GM18909 (cell line): ENCODE measurements around the gene APBA3.

Experiments used
- ATAC-seq: cut with Tn5 transposase; IDR thresholded peaks from one replicate; pipeline ENCODE4 v1.9.1; 2021; ENCODE audit warnings: mild to moderate bottlenecking; ENCODE audit not compliant: unreplicated experiment, poor library complexity

Gene APBA3

DNA sequence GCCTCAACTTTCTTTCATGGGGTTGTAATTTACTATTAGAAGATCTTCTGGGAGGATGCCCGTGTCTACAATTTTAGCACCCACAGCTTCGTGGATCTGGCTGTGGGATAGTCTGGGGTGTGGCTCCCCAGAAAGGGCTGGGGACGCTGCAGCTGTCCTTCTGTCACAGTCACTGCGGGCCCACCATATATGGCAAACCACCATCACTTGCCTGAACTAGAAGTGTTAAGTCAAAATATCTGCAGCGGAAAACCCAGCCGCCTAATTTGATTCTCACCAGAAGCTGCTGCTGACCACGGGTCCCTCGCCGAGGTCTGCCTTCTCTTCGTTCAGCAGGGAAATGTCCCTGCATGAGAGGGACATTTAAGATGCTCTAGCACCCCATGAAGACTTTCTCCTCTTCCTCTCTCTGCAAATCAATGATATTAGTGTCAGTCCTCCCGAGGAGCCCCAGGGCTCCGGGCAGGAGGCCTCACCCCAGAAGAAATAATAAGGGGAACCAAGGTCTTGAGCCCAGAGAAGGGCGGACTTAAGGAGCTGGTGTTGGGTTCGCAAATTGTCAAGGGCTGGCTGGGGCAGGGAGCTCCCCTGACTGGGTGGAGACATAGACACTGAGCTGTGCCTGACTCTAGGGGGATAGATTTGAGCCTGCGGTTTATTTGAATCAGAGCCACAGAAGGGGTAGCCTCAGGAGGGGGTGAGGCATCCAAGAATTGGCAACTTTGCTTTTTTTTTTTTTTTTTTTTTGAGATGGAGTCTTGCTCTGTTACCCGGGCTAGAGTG is 27.7 kb upstream of the APBA3 start:
- no peak for ATAC-seq

DNA sequence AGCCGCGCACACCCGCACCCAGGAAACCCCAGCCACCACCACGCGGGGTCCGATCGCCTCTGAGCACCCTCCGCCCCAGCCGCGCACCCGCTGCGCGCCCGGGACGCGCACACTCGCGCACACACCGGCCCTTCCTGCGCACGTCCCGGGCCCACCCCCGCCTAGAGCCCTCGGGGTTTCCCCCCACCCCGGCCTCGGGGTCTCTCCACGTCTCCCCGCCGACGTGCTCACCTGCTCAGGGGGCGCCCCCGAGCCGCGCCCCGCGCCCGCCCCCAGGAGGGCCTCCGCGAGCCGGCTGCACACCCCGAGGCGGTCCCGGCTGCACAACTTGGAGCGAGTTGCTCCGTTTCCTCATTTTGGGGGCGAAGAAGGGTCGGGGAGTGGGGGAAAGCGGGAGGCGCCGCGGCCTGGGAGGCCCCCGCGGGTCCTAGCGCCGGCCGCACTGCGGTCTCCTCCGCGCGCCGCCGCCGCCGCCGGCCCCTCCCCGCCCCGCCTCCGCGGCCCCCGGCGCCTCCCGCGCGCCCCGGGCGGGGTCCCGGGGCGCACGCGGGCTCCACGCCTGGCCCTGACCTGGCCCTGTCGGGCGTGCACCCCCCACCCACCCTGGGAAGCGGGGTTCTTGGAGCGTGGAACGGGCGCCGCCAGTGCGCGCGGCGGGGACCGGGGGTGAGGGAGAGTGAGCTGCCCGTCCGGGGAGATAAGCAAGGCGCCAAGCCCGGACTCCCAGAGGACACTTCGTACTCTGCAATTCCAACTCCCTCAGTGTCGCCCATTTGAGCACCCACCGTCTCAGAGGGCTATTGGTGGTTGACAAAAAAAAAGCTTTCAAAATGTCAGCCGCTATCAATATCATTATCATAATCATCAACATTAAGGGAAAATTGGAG is 24.7 kb upstream of the APBA3 start, which contains the start of gene MATK:
TSS of gene MATK (minus strand) at position 444 of the 887 bp plus-strand sequence. CDS start 1,246 bp downstream, outside the sequence.
- no peak for ATAC-seq

DNA sequence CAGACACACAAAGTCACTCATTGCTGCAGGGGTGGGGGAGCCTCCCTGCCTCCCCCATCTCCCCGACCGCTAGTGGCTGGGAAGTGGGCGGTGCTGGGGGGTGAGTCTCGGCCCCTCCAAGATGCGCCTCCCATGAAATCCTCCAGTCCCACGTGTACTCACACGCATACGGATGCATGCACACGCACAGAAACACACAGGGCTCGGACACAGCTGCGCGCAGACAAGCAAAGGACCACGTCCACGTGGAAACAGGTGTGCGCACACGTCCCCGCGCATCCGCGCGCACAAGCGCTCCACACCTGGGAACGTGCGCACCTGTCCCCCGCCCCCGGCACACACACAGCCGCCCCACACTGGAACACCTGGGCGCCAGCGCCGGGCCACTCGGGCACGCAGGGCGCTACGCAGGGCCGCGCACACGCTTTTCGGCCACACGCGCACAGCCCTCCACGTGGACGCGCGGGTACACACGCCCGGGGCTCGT is 24.0 kb upstream of the APBA3 start:
- ATAC-seq, result no peak

DNA sequence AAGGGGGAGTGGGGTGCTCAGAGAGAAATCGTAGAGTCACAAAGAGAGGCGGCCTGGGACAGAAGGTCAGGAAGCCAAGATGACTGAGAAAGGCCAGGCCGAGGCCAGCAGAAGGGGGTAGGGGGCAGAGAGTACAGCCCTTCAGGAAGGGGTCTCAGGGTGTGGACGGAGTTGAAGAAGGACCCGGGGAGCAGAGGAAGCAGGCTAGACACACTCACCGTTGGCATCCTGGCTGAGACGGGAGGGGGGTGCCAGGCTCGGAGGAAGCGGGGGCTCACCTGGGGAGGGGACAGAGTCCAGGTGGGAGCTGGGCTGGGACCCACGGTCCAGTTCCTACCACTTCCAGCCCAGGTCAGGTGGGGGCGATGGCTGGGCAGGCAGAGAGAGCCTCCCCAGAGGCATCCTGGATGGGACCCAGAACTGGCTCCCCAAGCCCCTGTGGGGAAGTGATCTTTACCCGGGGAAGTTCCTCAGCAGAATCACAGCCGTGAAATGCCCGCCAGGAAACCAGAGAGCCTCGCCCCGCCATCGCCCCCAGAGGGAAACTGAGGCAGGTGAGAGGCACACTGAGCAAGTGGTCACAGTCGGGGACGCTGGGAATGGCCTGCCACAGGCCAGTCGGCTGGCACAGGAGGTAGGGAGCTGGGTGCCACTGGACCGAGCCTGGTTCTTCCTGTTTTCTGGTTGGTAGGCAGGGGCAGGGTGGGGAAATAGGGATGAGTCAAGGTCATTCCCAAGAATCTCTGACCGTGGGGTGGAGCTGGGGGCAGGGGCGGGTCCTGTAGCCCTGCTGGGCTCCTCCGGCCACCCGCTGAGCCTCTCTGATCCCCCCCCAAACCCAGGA is 23.3 kb upstream of the APBA3 start:
- no peak for ATAC-seq

DNA sequence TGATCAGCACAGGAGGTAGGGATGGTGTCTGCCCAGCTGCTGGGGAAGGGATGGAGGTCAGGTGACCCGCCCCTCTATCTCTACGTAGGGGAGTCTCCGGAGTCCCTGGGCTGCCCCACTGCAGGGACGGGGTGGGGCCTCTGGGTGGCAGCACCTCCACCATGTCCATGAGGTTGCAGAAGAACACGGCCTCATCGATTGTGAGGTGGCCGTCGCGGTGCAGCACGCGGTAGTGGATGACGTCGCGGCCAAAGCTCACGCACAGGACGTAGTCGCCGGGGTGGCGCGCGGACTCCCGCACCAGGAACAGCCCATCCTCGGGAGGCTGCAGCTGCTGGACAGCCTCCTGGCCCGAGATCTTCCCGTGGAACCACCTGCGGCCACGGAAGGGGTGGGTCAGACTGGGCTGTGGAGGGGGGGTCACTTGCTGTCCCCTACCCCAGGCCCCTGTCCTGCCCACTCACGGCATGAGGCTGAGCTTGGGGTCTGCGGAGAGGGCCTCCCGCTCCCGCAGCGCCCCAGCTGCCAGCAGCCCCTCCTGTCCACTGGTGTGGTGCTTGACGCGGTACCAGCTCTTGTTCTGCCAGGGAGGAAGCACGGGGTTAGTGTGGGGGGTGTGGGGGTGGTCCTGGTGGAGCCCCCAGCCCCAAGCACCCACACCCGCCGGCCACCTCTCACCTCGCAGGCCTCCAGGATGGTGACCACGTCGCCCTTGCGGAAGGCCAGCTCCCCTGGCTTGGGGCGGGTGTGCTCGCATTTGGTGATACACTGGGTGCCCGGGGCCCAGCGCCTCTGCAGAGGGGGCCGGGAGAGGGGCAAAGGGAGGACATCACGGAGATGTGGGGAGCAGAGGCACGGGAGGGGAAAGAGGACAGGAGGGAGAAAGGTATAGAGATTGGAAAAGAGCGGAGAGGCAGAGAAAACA is 22.4 kb upstream of the APBA3 start:
- ATAC-seq, result no peak

DNA sequence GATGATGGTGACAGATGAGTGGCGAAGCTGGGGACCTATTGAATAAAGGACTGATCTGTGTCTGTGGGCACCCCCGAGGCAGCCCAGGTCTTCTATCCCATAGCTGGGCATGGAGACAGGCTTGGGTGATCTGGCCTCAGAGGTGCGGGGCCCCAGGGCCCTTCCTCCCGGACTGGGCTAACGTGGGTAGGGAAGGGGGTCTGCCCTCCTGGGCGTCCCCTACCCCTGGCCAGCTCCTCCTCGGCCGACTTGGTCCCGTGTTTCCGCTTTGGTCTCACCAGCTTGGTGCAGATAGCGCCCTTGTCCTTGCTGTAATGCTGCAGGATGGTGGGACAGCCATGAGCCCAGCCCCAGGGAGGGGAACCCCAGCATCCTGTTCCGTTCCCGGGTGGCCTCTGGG is 21.4 kb upstream of the APBA3 start:
- ATAC-seq, result no peak

DNA sequence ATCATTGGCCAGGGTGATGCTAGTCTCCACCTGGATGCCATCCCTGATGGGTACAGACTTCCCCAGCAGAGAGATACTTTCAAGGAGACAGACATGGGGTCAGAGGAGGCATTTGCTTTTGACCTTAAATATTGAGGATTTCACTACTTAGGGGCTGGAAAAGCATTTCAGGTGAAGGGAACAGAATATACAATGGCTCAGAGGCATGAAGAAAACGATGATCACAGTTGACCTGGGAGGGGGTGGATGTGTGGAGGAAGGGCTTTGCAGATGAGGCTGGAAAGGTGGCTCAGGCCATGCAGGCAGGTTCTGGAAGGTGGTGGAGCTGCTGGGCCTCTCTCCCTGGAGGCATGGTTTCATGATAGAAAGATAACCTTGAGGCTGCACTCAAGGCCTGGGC is 20.8 kb upstream of the APBA3 start:
- ATAC-seq, result no peak

DNA sequence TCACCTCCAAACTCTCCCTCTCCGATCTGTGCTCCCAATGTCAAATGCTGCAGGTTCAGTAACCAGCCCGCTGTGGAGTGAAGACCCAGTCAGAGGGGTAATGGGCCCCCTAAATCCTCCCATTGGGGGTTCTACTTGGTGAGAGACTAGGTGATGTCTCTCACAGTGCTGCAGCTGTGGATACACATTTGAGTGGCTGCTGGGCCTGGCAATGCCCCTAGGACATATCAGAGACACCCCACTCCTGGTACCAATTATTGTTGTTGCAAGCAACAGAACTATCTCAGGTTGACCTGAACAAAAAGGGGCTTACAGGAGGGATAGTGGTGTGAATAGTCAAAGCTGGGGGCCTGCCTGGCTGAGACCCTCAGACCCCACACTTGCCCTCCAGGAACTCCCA is 20.1 kb upstream of the APBA3 start:
- no peak for ATAC-seq

DNA sequence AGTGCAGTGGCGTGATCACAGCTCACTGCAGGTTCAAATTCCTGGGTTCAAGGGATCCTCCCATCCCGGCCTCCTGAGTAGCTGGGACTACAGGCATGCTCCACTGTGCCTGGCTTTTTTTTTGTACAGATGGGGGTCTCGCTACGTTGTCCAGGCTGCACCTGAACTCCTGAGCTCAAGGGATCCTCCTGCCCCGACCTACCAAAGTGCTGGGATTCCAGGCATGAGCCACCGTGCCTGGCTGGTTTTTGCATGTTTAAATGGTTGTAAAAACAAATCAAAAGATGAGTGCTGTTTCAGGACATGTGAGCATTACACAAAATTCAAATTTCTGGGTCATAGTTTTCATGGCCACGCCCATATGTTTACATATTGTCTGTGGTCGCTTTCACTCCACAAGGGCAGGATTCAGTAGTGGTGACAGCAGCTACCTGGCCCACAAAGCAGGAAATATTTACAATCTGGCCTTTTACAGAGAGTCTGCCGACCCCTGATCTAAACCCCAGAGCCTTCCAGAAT is 19.4 kb upstream of the APBA3 start:
- no peak for ATAC-seq

DNA sequence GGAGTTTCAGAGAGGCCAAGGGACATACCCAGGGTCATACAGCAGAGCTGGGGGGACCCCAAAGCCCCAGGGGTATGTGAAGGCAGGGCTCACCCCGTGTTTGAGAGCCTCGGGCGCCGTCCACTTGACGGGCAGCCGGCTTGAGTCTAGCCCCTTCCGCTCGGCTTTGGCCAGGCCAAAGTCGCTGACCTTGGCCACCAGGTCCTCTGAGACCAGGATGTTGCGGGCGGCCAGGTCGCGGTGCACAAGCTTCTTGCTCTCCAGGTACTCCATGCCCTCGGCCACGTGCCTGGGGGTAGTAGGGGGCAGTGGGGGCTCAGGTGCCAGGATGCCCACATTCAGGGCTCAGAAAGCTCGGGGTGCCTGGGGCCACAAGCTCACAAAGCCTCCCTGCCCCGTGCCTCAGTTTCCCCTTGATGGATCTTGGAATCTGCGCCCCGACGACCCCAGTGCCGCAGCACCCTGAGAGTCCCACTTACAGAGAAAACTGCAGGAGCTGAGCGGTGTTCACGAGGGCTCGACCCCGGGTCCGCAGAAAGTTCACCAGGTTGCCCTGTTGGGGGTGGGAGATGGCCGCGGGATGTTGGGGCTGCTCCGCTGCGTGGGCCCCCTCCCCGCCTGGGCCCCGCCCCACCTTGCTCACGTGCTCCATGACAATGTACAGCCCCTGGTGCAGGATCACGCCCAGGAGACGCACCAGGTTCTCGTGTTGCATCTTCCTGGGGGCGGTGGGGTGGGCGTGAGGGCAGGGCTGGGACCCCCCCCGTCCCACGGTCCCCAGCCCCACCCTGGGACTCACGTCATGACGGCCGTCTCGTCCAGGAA is 17.6 kb upstream of the APBA3 start:
- no peak for ATAC-seq

DNA sequence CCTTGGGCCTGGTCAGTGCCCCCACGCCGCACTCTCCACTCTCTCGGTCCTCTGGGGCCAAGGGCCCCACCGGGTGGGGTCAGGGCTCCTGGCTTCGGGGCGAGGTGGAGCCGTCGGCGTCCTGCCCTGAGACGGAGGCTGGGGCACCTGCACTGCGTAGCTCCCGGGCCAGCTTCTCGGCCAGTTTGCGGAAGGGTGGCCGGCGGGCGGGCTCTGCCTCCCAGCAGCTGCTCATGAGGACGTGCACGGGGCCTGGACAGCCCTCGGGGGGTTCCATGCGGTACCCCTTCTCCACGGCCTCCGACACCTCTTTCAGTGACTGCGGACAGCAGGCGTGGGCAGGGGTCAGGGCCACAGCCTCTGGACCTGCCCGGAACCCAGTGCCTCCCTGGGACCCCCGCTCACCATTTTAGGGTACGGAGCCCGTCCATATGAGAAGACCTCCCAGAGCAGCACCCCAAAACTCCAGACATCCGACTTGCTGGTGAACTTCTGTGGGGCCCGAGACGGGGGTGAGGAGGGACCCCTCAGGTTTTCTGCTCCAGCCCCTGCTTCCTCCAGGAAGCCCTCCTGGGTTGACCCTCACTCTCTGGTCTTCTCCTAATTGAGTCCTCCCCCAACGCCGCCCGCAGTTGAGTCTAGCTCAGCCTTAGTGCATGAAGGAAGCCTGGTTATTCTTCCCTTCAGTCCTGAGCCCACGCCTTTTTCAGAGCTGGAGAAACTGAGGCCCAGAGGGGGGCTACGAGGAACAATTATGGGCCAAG is 16.8 kb upstream of the APBA3 start:
- no peak for ATAC-seq

DNA sequence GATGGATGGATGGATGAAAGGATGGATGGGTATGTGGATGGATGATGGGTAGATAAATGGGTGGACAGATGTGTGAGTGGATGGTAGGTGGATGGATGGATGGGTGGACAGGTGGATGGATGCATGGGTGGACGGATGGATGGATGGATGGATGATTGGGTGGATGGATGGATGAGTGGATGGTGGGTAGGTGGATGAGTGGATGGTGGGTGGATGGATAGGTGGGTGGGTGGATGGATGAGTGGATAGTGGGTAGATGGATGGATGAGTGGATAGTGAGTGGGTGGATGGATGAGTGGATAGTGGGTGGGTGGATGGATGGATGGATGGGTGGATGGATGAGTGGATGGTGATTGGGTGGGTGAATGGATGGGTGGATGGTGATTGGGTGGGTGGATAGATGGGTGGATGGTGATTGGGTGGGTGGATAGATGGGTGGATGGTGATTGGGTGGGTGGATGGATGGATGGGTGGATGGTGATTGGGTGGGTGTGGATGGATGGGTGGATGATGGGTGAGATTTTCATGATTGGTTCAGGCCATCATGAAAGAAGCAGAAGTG is 15.1 kb upstream of the APBA3 start:
- ATAC-seq, result no peak

DNA sequence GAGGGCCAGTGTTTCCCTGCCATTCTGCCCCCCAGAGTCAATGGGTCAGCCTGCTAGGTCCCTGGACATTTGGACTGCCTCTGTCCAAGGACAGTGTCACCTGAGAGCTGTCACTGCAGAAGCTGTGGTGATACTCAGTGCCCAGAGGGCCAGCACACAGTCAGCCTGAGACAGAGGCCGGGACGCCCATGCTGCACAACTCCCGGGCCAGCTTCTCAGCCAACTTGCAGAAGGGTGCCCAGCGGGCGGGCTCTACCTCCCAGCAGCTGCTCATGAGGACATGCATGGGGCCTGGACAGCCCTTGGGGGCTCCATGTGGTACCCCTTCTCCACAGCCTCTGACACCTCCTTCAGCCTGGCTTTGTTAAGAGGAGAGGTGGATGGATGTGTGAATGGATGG is 14.3 kb upstream of the APBA3 start:
- ATAC-seq, result no peak

DNA sequence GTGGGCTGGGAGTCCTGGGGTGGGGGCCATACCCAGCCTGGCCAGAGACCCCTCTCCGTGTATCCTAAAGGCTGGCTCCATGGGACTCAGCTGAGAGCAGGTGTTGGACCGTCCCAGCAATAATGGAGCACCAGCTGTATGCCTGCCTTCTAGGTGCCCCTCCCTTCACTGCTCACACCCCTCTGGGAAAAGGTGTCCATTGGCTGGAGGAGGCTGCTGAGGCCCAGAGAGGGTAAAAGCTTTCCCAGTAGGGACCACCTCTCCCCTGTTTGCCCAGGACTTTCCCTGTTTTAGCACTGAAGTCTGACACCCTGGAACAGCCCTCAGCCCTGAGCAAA is 13.9 kb upstream of the APBA3 start:
- no peak for ATAC-seq

DNA sequence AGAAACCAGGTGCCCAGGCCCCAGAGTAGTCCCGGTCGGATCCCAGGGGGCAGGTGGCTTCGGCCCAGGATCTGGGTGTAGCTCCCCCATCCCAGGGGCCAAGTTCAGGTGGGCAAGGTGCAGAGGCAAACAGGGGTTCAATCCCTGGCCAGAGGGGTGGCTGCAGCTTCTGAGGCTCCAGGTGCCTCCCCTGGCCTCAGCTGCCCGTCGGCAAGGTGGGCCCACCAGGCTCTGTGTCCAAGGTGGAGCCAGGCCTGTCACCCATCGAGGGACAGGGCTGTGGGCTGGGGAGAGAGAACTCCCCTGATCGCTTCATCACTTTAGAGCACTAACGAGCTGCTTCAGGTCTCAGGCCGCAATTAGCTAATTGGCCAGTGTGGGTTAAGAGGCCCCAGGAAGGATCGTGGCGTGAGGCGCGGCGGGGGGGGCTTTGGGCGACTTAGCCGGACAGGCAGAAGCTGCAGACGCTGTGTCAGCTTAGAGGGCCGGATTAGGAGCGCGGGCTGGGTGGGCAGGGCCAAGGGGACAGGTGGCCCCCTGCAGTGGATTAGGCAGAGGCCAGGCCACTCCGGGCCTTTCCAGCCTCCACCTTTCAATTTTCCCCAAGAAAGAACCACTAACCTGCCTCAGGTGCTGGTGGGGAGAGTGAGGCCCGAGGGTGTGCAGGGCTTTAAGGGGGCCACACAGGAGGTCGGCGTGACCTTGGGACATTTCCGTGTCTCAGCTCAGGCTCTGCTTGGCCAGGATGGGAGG is 13.3 kb upstream of the APBA3 start:
- ATAC-seq, result no peak

DNA sequence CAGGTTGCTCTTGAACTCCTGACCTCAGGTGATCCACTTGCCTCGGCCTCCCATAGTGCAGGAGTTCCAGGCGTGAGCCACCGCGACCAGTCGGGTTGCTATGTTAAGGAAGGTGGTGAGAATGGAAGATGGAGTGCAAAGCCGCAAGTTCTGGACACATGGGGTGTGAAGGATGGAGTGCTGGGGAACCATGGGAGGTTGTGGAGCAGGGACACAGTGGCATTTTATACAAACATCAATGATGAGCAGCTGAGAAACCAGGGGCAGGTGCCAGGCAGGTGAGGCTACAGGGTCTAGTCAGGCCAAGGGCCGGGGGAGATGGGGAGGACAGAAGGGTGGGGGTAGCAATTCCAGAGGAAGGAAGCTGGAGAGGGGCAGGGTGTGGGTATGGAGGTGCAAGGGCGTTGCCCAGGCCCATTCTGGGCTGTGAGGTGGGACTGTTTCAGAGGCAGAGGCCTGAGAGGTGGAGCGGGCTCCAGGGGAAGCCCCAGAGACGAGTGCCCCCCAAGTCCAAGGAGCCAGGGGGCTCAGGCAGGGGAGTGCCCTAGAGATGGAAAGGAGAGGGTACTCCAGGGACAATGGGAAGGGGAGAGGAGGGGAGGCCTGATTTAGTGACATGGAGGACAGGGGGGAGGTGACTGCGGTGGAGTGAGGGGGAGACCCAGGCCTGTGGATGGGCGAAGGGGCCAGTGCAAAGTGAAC is 12.5 kb upstream of the APBA3 start:
- ATAC-seq, result no peak
